K562 (cell line): ENCODE data around the gene BLOC1S4. TPM values are rescaled to one million over a fixed set of nuclear protein-coding genes. Genes with fewer than 3 reads are reported as not detected.

Experiments
- CBFA2T2 ChIP-seq: fragments of 450-650 bp; conservative IDR thresholded peaks from 2 replicates; pipeline ENCODE4 v1.6.1; 2017; ENCODE audit warnings: mild to moderate bottlenecking
- polyA plus RNA-seq, 8 experiments: library from polyadenylated mRNA; depleted of rRNA in 4 of 8; stranded (reverse) in 5 of 8; unstranded in 3 of 8; fragments of >200 nt; fragmentation: Nextera tagmentation in 2 of 8; fragmentation: Illumina TruSeq in 1 of 8; extraction: Ambion mirVana in 2 of 8; extraction: Trizol in 1 of 8; gene quantifications; 2 replicates each; pipeline versions ENCODE4 v1.2.1 to v1.2.3, GENCODE V29; 2011 to 2014; ENCODE audit warnings: inconsistent platforms in 1 of 8, missing spikeins in 1 of 8
- total RNA-seq, 7 experiments: library from RNA; depleted of rRNA in 6 of 7; stranded (reverse); fragments of >200 nt in 6 of 7; fragmentation: Illumina TruSeq in 2 of 7; extraction: Trizol in 2 of 7; gene quantifications; 2 replicates each; pipeline versions ENCODE4 v1.2.1 to v1.2.3, GENCODE V29; 2011 to 2021; ENCODE audit warnings: low replicate concordance in 1 of 7
- TF ChIP-seq, protein P1 (sequence below), 2 experiments: IDR thresholded peaks in 1 of 2; conservative IDR thresholded peaks in 1 of 2; 2 replicates each; pipeline ENCODE4 v1.6.1; 2016; ENCODE audit warnings: low read depth in 2 of 2, mild to moderate bottlenecking in 1 of 2, missing compliant biosample characterization in 1 of 2, missing genetic modification characterization in 1 of 2, moderate library complexity in 1 of 2
- TF ChIP-seq, protein P2 (sequence below), 3 experiments: IDR thresholded peaks in 2 of 3; conservative IDR thresholded peaks in 1 of 3; 2 replicates each; pipeline ENCODE4 v1.5.1; 2011 to 2012; ENCODE audit warnings: low read length in 3 of 3, mild to moderate bottlenecking in 3 of 3, control low read depth in 2 of 3, improper control_type of control experiment in 1 of 3, inconsistent platforms in 1 of 3, low read depth in 1 of 3, mixed read lengths in 1 of 3, moderate library complexity in 1 of 3; ENCODE audit not compliant: insufficient read depth in 2 of 3
- TF ChIP-seq, protein P3 (sequence below): fragments of 450-650 bp; IDR thresholded peaks from 2 replicates; pipeline ENCODE4 v1.6.1; 2016; ENCODE audit warnings: low read depth
- TF ChIP-seq, protein P4 (sequence below): fragments of 450-650 bp; formaldehyde crosslinking; conservative IDR thresholded peaks from 2 replicates; pipeline ENCODE4 v1.4.0; 2022; ENCODE audit warnings: mild to moderate bottlenecking, missing genetic modification characterization

BLOC1S4 gene
- total and polyA plus RNA-seq, 9 of the 15 experiments (the other 6 are each of a cell fraction or from before 2014, with no cell fraction given): 3.1 to 31.6 (median 11.2) TPM

DNA sequence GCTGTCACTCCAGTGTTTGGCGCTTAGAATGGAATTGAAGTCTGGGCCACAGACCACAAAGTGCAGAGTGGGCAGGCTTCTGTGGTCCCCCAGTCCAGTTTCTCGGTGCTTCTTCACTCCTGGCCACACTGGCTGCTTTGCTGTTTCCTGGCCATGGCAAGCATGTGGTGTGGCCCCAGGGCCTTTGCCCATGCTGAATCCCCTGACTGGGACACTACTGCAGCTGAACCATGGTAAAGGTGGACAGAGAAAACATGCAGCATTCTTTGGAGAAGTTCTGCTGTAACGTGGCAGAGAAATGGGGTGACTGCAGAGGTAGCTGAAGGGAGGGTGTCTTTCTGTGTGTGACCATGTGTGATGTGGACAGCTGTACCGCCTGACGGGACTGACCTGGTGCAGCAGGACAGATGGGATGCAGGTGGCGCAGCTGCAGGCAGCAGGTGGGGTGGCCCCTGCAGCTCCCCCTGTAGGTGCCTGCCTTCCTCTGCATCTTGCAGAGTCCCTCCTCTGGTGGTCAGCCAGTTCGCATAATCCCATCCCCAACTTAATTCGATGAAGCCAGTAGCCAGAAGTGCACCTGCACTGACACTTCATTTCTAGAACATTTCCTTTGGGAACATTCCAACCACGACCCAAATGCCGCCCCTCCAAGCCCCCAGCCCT, 35.5 kb upstream of the BLOC1S4 start (continued):
- TF ChIP-seq, protein P1, sequence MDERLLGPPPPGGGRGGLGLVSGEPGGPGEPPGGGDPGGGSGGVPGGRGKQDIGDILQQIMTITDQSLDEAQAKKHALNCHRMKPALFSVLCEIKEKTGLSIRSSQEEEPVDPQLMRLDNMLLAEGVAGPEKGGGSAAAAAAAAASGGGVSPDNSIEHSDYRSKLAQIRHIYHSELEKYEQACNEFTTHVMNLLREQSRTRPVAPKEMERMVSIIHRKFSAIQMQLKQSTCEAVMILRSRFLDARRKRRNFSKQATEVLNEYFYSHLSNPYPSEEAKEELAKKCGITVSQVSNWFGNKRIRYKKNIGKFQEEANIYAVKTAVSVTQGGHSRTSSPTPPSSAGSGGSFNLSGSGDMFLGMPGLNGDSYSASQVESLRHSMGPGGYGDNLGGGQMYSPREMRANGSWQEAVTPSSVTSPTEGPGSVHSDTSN (CRISPR knock-in tag; IDR thresholded peaks at IDR 0.05; ENCODE audit: low read depth): no peak
- TF ChIP-seq, protein P1 (tag; conservative IDR thresholded peaks at IDR 0.05; ENCODE audit: low read depth): no peak
- TF ChIP-seq, protein P2, sequence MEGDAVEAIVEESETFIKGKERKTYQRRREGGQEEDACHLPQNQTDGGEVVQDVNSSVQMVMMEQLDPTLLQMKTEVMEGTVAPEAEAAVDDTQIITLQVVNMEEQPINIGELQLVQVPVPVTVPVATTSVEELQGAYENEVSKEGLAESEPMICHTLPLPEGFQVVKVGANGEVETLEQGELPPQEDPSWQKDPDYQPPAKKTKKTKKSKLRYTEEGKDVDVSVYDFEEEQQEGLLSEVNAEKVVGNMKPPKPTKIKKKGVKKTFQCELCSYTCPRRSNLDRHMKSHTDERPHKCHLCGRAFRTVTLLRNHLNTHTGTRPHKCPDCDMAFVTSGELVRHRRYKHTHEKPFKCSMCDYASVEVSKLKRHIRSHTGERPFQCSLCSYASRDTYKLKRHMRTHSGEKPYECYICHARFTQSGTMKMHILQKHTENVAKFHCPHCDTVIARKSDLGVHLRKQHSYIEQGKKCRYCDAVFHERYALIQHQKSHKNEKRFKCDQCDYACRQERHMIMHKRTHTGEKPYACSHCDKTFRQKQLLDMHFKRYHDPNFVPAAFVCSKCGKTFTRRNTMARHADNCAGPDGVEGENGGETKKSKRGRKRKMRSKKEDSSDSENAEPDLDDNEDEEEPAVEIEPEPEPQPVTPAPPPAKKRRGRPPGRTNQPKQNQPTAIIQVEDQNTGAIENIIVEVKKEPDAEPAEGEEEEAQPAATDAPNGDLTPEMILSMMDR (IDR thresholded peaks at IDR 0.05 in 2 of 3, conservative IDR thresholded peaks at IDR 0.05 in 1 of 3; ENCODE audit: insufficient read depth in 2 of 3, low read depth in 1 of 3, low read length in 3 of 3): peak in 2 of 3 experiments; percentile 57 to 90; a peak in 5 of 6 replicates
- TF ChIP-seq, protein P3, sequence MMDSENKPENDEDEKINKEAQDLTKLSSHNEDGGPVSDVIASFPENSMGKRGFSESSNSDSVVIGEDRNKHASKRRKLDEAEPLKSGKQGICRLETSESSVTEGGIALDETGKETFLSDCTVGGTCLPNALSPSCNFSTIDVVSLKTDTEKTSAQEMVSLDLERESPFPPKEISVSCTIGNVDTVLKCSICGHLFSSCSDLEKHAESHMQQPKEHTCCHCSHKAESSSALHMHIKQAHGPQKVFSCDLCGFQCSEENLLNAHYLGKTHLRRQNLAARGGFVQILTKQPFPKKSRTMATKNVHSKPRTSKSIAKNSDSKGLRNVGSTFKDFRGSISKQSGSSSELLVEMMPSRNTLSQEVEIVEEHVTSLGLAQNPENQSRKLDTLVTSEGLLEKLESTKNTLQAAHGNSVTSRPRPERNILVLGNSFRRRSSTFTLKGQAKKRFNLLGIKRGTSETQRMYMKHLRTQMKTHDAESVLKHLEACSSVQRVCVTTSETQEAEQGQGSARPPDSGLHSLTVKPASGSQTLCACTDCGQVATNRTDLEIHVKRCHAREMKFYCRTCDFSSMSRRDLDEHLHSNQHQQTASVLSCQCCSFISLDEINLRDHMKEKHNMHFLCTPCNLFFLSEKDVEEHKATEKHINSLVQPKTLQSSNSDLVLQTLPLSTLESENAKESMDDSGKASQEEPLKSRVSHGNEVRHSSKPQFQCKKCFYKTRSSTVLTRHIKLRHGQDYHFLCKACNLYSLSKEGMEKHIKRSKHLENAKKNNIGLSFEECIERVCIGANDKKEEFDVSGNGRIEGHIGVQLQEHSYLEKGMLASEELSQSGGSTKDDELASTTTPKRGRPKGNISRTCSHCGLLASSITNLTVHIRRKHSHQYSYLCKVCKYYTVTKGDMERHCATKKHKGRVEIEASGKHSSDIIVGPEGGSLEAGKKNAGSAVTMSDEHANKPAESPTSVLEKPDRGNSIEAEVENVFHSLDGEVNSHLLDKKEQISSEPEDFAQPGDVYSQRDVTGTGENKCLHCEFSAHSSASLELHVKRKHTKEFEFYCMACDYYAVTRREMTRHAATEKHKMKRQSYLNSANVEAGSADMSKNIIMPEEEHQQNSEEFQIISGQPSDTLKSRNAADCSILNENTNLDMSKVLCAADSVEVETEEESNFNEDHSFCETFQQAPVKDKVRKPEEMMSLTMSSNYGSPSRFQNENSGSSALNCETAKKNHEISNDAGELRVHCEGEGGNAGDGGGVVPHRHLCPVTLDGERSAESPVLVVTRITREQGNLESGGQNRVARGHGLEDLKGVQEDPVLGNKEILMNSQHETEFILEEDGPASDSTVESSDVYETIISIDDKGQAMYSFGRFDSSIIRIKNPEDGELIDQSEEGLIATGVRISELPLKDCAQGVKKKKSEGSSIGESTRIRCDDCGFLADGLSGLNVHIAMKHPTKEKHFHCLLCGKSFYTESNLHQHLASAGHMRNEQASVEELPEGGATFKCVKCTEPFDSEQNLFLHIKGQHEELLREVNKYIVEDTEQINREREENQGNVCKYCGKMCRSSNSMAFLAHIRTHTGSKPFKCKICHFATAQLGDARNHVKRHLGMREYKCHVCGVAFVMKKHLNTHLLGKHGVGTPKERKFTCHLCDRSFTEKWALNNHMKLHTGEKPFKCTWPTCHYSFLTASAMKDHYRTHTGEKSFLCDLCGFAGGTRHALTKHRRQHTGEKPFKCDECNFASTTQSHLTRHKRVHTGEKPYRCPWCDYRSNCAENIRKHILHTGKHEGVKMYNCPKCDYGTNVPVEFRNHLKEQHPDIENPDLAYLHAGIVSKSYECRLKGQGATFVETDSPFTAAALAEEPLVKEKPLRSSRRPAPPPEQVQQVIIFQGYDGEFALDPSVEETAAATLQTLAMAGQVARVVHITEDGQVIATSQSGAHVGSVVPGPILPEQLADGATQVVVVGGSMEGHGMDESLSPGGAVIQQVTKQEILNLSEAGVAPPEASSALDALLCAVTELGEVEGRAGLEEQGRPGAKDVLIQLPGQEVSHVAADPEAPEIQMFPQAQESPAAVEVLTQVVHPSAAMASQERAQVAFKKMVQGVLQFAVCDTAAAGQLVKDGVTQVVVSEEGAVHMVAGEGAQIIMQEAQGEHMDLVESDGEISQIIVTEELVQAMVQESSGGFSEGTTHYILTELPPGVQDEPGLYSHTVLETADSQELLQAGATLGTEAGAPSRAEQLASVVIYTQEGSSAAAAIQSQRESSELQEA: no peak
- TF ChIP-seq CBFA2T2: peak; percentile 58
- TF ChIP-seq, protein P4, sequence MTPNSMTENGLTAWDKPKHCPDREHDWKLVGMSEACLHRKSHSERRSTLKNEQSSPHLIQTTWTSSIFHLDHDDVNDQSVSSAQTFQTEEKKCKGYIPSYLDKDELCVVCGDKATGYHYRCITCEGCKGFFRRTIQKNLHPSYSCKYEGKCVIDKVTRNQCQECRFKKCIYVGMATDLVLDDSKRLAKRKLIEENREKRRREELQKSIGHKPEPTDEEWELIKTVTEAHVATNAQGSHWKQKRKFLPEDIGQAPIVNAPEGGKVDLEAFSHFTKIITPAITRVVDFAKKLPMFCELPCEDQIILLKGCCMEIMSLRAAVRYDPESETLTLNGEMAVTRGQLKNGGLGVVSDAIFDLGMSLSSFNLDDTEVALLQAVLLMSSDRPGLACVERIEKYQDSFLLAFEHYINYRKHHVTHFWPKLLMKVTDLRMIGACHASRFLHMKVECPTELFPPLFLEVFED (CRISPR knock-in tag): no peak
